GM18873 (cell line): ENCODE measurements around the gene IGFBP5.

Experiments
- ATAC-seq: cut with Tn5 transposase; IDR thresholded peaks from one replicate; pipeline ENCODE4 v1.9.1; 2021; ENCODE audit warnings: mild to moderate bottlenecking, moderate library complexity, moderate number of reproducible peaks; ENCODE audit not compliant: unreplicated experiment, low FRiP score

Gene IGFBP5, protein sequence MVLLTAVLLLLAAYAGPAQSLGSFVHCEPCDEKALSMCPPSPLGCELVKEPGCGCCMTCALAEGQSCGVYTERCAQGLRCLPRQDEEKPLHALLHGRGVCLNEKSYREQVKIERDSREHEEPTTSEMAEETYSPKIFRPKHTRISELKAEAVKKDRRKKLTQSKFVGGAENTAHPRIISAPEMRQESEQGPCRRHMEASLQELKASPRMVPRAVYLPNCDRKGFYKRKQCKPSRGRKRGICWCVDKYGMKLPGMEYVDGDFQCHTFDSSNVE

GRCh38 chr2:216695401-216695821, at the start of gene IGFBP5:
IGFBP5 (minus strand) TSS chr2:216695549; CDS start chr2:216694775, 774 bp downstream.
- ATAC-seq, result no peak

GRCh38 chr2:216743781-216744180, 48.4 kb upstream of the IGFBP5 start:
- no peak for ATAC-seq

DNA sequence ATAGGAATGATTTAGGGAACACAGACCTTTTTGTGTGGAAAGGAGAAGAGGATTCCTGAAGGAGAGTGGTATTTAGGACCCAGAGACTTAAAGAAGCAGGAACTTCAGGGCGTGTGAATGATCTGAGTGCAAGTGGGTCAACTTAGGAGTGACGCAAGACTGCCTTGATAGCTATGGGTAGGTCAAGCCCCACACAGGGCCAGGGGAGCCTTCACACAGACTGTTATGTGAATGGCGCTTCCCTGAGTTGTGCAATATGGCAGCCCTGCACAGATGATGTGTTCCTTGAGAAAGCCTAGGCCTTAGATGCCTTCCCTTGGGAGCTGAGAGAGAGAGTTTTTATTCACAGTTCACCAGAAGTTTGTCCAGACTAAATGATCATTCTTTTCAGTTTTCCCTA, 47.1 kb upstream of the IGFBP5 start:
- ATAC-seq, result no peak

DNA sequence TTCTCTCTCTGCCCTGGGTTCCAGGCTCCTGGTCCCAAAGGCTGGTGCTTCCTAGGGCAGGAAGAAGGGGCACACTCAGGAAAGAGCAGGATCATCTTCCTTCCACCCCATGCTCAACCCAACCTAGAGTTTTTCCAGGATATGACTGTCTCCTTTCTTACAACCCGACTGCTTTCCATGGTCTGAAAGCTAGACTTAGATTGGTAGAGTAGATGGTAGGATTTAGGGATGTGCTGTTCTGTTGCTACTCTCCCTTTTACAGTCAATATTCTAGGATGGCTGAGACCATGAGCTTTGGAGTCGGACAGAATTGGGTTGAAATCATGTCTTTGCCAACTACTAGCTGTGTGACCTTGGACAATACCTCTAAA, 45.9 kb upstream of the IGFBP5 start:
- ATAC-seq, result no peak

DNA sequence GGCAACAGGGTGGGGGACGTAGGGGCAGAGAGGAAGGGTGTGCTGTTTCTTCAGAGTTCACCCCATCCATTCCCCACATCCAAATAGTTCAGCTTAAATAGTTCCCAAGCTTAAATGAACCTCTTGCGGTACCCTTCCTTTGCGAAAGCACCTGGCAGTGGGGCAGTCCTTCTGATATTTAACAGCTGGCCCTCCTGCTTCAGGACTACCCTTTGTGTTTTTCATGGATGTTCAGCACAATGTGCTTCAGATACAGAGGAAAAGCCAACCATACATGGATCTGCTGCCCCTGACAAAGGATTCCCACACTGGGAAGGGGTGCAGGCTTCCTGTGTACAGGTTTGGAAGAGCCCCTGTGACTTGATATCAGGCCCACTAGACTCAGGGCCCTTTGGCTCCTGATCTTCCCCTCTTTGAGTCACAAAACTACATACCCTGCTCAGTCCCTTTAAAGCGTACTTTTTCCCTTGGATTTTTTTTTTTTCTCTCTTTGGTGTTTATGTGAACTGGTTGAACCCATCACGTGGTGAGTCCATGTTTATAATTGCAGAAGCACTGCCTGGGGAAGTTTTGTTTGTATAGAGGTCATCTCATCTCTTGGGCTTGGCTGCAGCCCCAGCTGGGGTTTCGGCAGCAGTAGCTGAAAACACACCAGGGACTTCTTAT, 45.3 kb upstream of the IGFBP5 start:
- no peak for ATAC-seq

DNA sequence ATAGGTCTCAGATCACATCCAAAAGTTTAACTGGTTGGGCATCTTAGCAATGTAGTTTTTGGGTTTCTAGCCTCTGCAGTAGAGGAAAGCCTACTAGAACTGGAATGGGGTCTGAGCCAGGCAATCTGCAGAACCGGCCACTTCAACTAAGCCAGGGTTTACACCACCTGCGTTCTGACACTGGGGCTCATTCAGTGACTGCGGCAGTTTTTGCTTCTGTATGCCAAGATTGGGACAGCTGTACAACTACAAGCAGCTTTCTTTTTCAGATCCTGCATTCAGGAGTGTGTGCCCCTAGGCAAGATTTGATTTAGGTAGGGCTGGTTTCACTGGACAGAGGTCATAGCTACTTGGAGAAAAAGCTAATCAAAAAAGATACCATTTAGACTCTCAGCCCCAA, 43.7 kb upstream of the IGFBP5 start:
- ATAC-seq, result no peak

DNA sequence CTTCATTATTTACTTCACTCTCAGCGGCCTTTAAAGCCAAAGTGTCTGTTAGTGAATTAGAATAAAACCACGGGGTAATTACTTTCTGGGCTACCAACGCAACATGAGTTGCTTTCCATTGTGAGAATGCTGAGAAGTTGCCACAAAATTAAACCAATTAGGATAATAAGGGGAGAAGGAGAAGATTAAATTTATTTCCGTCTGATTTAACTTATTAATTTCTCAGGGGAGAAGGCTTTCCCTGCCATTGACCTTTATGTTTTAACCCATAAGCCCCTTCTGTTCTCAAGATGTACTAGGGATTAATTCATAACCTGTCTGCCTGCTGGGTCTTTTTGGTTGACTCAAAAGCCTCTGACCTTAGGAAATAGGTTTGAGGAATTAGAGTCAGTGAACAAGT, 42.3 kb upstream of the IGFBP5 start:
- no peak for ATAC-seq

GRCh38 chr2:216736326-216736725, 41.0 kb upstream of the IGFBP5 start:
- ATAC-seq, result no peak

- no peak for ATAC-seq
Observed at GRCh38 chr2:216735668-216736067, 40.3 kb upstream of the IGFBP5 start.

DNA sequence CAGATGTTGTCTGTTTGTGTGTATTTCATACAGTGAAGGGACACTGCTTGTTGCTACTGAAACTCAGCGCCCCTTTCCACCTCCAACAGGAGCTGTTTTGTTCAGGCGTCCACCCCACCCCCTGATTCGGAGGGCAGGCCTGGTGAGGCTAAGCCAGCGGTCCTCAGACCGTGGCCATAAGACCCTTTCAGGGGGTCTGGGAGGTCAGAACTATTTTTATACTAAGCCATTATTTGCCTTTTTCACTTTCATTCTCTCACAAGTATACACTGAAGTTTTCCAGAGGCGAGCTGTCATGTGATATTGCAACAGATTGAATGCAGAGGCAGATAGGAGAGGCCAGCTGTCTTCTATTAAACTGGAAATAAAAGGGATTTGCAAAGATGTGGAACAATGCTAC, 39.7 kb upstream of the IGFBP5 start:
- no peak for ATAC-seq

- ATAC-seq, result no peak
Observed at GRCh38 chr2:216733046-216733445, 37.7 kb upstream of the IGFBP5 start.

GRCh38 chr2:216732334-216732733, 37.0 kb upstream of the IGFBP5 start:
- ATAC-seq, result no peak

- no peak for ATAC-seq
Observed at GRCh38 chr2:216731465-216731864, 36.1 kb upstream of the IGFBP5 start.

DNA sequence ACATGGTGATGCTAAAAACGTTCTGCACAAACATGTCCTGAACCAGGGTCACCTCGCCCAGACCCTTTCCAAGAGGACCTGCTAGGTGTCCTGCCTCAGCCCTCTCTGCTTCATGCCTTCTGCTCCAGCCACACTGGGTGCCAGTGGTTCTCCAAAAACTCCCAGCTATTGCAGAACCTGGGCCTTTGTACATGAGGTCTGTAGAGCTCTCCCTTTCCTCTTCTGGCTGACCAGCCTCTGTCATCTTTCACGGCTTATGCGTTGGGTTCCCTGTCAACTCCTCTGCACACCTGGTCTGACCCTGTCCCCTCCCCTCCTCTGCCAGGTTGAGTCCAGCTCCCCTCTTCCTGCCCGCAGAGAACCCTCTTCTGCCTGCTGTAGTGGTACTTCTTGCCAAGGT, 35.5 kb upstream of the IGFBP5 start:
- no peak for ATAC-seq

- ATAC-seq, result no peak
Observed at GRCh38 chr2:216727346-216728122, 32.2 kb upstream of the IGFBP5 start.

- ATAC-seq, result no peak
Observed at GRCh38 chr2:216724190-216724589, 28.8 kb upstream of the IGFBP5 start.

- no peak for ATAC-seq
Observed at GRCh38 chr2:216721141-216721540, 25.8 kb upstream of the IGFBP5 start.

GRCh38 chr2:216720722-216721121, 25.4 kb upstream of the IGFBP5 start:
- no peak for ATAC-seq

- ATAC-seq, result no peak
Observed at GRCh38 chr2:216717907-216718615, 22.7 kb upstream of the IGFBP5 start.

DNA sequence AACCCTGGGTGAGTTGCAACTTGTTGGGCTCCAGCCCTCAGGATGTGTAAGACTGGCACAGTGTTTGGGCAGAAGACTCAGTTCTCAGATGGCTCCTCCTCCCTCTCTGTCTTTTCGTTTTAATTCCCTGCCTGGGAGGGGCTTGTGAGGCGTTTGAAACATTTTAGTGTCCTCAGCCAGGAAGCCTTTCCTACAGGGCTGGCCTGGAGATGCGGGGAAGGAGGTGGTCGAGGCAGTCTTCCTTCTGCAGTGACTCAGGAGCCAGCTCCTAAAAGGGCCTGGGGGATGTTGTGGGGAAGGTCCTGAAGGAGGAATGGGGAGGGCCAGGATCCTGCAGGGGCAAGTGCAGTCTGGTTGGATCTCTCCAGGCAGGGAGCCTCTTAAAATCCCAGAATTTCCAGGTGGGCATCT, 22.1 kb upstream of the IGFBP5 start:
- ATAC-seq, result no peak

DNA sequence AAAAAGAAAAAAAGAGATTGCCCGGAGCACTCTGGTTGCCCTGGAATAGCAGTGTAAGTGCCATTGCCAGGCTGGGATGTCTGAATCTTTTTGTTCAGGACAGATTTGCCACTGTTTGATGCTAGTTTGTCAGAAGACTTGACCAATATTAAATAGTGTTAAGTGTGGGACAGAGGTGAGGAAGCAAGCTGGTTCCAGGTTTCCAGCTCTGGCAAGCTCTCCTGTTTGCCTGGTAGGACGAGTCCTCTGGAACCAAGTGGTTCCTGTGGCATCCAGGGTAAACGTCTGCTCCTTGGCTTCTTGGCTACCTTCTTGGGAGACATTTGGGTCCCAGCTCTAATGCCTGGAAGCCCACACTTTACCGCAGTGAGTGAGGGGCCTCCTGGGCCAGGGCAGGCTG, 20.8 kb upstream of the IGFBP5 start:
- ATAC-seq, result no peak
